B cell (primary cell): ENCODE data around the gene FOXI3.

ENCODE experiments used
- EZH2 ChIP-seq: IDR thresholded peaks from 2 replicates; pipeline ENCODE4 v1.6.1; 2012; ENCODE audit warnings: borderline replicate concordance, low read depth, mild to moderate bottlenecking, moderate library complexity, low read length; ENCODE audit not compliant: insufficient read depth, poor library complexity, severe bottlenecking
- TF ChIP-seq, protein P1 (sequence below): fragments of 200-600 bp; IDR thresholded peaks from one replicate; pipeline ENCODE4 v1.8.0; 2022; ENCODE audit warnings: antibody characterized with exemption, mild to moderate bottlenecking

DNA sequence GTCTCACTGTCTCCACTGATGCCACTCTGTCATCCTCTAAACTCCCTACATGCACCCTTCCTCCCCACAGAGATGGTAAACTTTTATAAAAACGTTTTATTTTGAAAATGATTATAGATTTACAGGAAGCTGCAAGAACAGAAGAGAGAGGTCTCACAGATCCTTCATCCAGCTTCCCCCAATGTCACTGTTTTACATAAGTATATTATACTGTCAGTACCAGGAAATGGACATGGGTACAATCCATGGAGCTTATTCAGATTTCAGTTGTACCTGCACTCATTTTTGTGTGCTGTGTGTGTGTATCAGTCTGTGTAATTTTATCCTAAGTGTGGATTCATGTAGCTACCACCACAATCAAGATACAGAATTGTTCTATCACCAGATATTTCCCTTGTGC lies 46.7 kb upstream of the FOXI3 start:
- no peak for TF ChIP-seq EZH2
- TF ChIP-seq, protein P1, sequence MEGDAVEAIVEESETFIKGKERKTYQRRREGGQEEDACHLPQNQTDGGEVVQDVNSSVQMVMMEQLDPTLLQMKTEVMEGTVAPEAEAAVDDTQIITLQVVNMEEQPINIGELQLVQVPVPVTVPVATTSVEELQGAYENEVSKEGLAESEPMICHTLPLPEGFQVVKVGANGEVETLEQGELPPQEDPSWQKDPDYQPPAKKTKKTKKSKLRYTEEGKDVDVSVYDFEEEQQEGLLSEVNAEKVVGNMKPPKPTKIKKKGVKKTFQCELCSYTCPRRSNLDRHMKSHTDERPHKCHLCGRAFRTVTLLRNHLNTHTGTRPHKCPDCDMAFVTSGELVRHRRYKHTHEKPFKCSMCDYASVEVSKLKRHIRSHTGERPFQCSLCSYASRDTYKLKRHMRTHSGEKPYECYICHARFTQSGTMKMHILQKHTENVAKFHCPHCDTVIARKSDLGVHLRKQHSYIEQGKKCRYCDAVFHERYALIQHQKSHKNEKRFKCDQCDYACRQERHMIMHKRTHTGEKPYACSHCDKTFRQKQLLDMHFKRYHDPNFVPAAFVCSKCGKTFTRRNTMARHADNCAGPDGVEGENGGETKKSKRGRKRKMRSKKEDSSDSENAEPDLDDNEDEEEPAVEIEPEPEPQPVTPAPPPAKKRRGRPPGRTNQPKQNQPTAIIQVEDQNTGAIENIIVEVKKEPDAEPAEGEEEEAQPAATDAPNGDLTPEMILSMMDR = no peak
